Hematopoietic multipotent progenitor cell (in vitro differentiated cells): ENCODE data around the gene ERLEC1. TPM values are rescaled to one million over a fixed set of nuclear protein-coding genes. Genes with fewer than 3 reads are reported as not detected.
"Not testable (repeated sequence)": the region's sequence is repeated elsewhere in the genome, so short reads cannot be mapped to it uniquely, and the experiment has no call there.

Experiments
- DNase-seq, 3 donors: peaks; one replicate each; pipeline ENCODE4 v3.0.0-alpha.2; 2011 to 2015; ENCODE audit warnings: low read depth in 2 of 3, low spot score in 2 of 3
- total RNA-seq: library from RNA; depleted of rRNA; stranded (reverse); fragments of >200 nt; gene quantifications from one replicate; pipeline ENCODE4 v1.2.3, GENCODE V29; 2012

ERLEC1 gene
- total RNA-seq, 1 donor, result 31.2 TPM

DNA sequence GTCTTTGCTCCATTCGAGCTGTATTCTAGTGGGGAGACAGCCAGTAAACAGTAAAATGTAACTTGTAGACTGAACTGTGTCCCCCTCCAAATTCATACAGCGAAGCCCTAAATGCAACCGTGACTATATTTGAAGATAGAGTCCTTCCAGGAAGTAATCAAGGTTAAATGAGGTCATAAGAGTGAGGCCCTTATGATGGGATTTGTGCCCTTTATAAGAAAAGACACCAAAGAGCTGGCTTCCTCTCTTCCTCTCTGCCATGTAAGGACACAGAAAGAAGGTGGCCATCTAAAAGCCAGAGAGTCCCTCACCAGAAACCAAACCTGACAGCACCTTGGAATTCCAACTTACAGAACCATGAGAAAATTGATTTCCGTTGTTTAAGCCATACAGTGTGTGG lies 41.5 kb downstream of the ERLEC1 start:
- no peak for DNase-seq

DNA sequence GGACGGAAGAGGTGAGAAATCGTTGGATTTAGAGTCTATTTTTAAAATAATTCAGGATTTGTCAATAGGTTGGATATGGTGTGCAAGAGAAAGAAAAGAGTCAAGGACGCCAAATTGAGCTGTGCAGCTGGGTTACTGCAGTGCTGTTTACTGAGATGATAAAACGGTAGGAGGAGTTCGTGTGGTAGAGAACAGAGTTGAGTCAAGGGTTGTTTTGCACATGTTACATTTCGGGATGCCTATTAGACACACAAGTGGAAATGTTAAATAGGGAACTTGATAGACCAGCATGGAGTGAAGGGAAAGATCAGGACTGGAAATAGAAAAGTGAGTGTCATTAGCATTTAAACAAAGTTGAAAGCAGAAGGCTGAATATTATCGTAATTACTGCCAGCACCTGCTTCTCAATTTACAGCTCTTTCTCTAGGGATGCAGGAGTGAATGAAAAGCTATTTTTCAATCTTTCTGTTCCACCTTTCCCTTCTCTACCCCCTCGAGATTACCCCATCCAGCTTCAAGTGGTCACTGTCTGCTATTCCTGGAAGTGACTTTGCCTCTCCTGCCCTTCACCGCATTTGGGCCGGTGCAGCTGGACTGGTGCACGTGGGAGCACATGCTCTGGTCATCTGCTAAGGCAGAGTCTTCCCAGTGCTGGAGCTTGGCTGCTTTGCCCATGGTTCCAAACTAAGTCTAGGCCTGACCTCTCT lies 42.6 kb downstream of the ERLEC1 start:
- DNase-seq, result no peak

DNA sequence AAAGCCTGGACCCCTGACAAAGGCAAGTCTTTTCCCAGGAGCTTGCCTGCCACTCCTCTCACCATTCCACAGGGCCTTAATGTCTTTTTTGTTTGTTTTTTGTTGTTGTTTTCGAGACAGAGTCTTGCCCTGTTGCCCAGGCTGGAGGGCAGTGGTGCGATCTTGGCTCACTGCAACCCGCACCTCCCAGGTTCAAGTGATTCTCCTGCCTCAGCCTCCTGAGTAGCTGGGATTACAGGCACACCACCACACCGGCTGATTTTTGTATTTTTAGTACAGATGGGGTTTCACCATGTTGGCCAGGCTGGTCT lies 43.1 kb downstream of the ERLEC1 start:
- not testable (repeated sequence) for DNase-seq

DNA sequence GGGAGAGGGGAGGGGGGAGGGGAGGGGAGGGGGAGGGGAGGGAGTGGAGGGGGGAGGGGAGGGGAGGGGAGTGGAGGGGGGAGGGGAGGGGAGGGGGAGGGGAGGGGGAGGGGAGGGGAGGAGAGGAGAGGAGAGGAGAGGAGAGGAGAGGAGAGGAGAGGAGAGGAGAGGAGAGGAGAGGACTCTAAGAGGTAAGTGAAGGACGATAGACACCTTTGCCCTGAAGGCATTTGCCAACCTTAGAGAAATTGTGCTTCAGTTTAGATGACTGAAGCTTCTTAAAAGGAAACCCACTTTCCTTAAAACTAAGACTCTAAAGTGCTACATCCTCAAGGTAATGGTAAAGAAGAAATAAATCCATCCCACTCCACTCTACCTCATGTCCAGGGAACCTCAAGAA lies 53.7 kb downstream of the ERLEC1 start:
- no peak for DNase-seq

- DNase-seq, result not testable (repeated sequence)
Observed at GRCh38 chr2:53841651-53842050, 54.8 kb downstream of the ERLEC1 start.

DNA sequence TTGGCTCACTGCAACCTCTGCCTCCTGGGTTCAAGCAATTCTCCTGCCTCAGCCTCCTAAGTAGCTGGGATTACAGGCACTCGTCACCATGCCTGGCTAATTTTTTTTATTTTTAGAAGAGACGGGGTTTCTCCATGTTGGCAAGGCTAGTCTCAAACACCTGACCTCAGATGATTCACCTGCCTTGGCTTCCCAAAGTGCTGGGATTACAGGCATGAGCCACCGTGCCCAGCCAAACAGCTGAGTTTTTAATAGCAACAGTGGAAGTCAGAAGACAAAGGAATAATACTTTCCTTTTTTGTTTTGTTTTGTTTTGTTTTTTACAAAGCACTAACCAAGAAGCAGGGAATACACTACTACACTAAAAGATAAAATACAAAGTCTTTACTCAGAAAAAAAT lies 56.0 kb downstream of the ERLEC1 start:
- DNase-seq, result no peak

- no peak for DNase-seq
Observed at GRCh38 chr2:53843595-53843994, 56.8 kb downstream of the ERLEC1 start.

DNA sequence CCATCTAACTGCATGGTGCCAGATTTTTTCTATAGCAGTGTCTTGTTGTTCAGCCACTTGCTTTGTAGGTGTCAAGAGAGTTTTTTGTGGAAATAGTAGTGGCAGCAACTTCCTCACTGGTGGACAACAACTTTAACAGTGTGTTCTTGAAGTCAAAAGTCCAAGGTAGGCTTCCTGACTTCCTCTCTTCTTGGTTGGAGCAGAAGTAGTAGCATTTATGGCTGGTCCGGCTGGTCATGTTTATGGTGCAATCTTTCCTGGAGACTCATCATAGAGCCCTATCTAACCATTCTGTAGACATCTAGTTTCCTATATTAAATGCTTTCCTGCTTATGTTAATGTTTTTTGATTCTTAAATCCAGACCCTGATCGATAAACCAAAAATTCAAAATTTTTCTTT lies 61.2 kb downstream of the ERLEC1 start:
- no peak for DNase-seq

DNA sequence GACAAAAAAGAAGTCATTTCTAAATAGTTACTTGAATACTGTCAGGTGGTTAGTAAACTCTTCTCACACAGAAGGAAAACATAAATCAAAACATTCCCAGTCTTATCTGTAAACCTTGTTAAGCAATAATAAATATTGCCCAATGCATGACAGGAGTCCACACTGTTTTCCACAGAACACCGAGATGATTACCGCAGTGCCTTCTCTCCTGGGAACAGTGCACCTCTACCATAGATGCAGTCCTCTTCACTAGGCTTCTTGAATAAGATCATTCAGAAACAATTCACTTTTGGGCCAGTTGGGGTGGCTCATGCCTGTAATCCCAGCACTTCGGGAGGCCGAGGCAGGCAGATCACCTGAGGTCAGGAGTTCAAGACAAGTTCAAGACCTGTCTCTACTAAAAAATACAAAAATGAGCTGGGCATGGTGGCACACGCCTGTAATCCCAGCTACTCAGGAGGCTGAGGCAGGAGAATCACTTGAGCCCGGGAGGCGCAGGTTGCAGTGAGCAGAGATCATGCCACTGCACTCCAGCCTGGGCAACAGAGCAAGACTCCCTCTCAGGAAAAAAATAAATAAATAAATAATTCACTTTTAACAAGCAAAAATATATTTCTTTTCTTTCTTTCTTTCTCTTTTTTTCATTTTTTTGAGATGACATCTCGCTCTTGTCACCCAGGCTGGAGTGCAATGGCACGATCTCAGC lies 64.4 kb downstream of the ERLEC1 start:
- not testable (repeated sequence) for DNase-seq

GRCh38 chr2:53852532-53852931 lies 65.7 kb downstream of the ERLEC1 start:
- no peak for DNase-seq

GRCh38 chr2:53854678-53855077 lies 67.8 kb downstream of the ERLEC1 start:
- no peak for DNase-seq

DNA sequence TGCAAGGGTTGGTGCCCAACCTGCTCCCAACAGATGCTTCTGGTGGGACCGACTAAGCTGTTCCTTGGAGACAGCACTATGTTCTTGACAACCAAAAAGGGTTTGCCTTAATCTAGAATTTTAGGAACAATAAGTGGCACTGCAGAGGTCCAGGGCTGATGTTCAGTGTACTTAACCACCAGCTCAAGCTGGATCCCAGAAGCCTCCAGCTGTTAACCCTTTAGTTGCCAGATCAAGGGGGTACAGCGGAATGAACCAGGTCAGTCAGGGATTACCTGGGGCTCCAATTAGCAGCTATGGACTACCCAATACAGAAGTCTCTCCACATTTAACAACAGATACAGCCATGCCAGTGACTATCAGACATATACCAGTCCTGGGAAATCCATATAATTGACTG lies 69.4 kb downstream of the ERLEC1 start:
- no peak for DNase-seq

DNA sequence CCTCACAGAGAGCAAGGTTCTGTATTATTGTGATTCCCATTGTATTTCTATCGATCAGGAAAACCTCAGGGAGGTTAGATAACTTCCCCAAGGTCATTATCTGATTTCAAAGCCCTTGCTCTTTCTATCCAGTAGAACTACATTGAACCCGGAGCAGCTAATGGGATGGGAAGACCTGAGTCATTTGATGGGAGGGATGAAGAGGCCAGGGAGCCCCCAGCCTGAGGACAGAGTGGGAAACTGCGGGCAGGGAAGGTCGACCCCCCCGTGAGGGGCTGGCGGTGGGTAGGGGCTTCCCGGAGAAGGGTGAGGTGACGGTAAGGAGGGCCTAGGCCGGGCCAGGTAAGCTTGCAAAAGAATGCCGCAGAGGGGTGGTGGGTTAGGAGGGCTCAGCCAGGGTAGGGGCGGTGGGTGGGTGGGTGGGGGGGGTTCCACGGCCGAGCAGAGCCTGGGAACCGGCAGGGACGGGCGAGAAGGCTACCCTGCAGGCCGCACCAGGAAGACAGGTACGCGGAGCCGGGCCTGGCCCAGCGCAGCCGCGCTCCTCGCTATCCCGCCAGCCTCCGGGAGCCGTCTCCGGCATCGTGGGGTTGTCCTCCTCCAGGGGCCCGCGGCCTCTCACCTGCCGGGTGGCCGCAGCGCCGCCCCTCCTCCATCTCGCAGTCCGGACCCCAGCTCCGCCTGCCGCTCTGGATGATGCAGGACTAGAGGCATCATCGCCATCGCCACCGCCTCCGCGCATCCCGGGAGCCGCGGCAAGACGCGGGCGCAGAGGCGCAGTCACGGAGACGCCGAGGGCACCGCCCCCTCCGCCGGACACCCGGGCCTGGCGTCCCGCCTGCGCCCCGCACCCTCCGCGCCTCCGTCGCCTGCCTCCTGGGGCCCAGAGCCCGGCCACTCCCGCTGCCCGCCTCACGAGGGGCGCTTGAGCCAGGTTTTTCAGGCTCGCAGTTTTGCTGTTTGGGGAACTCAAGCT lies 72.7 kb downstream of the ERLEC1 start, which contains the start of gene GPR75:
Gene GPR75, minus strand, starts transcription at position 762 of the 976 bp plus-strand sequence. CDS start 5,211 bp downstream, outside the sequence.
- no peak for DNase-seq

GRCh38 chr2:53861824-53862223 lies 75.0 kb downstream of the ERLEC1 start:
- DNase-seq, result no peak

GRCh38 chr2:53863538-53864227 lies 76.8 kb downstream of the ERLEC1 start:
- DNase-seq, result no peak

- DNase-seq, result no peak
Observed at GRCh38 chr2:53865264-53865663, 78.4 kb downstream of the ERLEC1 start.

DNA sequence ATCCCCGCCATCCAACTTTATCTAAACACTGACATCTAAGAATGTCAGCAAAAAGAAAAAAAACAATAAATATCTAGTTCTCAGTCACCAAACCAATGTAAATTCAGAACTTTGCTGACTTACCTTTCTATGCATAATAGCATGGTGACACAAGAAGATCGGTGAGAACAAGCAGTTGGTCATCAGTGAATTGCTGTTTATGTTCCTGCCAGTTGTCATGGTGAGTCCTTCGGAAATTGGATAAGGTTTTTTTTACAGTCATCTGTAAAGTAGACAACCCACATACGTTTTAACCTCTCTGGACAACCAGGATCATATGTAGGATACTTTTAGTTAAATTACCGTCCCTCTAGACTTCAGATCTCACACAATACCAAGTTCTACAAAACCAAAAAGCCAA lies 79.1 kb downstream of the ERLEC1 start:
- DNase-seq, result no peak

- no peak for DNase-seq
Observed at GRCh38 chr2:53867169-53867568, 80.3 kb downstream of the ERLEC1 start.

GRCh38 chr2:53867773-53868172 lies 80.9 kb downstream of the ERLEC1 start:
- DNase-seq, result no peak
